Measurements from ENCODE around the gene NOTCH3.

The NOTCH3 gene

DNA sequence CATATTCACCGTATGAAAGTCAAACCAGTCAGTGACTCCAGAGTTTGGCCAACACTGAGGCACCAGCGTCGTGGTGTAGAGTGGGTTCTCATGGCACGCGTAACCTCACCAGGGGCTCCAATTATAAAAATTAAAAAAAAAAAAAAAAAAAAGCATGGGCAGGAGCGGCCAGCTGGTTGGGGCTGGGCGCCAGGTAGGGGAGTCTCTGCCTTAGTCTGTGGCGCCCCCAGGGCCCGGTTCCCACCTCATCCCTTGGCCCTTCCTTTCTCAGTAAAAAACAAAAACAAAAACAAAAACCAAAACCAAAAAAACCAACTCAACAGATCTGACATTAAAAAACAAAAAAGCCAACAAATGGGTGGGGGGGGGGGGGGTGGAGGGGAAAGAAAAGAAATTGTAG, 36.1 kb upstream of the NOTCH3 start:
- DNase-seq (ENCODE audit: low read depth in 2 of 2), result no peak

- no peak for DNase-seq (ENCODE audit: low read depth in 2 of 2)
Observed at GRCh38 chr19:15235781-15236180, 35.0 kb upstream of the NOTCH3 start.

DNA sequence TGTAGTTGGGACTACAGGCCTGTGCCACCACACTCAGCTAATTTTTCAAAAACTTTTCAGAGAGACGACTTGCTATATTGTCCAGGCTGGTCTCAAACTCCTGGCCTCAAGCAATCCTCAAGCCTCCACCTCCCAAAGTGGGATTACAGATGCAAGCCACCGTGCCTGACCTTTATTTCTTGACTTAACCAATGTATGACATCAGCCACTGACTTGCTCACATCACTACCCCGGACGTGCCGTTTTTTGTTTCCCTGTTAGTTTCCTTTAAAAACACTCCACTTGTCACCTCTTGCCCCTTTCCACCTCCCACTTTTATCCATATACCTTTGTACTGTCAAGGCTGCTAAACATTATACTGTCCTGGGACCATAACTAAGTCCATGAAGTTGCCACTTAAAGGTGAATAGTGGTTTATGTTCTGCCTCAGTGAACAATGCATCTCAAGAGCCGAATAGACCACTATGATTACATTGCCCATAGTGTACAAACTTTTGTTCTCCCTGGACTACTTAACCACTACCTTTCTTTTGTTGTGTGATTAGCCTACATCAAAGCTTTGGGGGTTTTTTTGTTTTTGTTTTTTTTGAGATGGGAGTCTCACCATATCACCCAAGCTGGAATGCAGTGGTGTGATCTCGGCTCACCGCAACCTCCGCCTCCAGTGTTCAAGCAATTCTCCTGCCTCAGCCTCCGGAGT, 33.8 kb upstream of the NOTCH3 start:
- no peak for DNase-seq (ENCODE audit: low read depth in 2 of 2)

DNA sequence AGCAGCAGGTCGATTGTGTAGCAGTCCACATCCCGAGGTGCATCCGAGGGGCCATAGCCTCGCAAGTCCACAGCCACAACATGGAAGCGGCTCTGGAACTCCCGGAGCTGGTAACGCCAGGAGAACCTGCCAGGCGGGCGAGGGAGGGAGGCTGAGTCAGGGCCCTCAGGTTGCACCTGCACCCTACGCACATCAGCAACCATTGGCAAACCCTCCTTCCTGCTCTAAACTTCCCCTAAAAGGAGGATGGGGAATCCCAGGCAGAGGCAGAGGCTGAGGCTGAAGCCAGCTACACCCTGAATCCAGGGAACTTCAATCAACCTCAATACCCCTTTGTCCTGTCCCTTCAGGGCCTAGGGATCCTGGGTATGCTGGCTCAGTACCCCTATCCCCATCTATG, 30.5 kb upstream of the NOTCH3 start:
- DNase-seq (ENCODE audit: low read depth in 2 of 2), result no peak

GRCh38 chr19:15227261-15227660, 26.5 kb upstream of the NOTCH3 start:
- no peak for DNase-seq (ENCODE audit: low read depth in 2 of 2)

DNA sequence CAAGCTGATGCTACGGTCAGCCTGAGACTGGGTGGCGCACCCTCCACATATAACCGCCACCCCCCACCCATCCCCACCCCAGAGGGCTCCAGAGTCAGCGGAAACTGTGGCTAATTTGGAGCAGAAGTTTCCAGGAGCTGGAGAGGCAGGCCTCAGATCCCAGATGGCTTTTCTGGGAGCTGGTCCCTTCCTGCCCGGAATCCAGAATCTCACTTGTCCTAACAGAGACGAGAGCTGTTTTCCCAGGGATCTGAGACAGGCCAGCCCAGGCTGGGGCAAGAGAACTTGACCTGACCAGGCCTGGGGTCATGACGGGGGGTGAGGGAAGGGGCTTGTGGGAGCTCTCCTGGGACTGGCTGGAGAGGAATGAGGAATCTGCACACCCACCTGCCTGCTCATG, 25.0 kb upstream of the NOTCH3 start:
- no peak for DNase-seq (ENCODE audit: low read depth in 2 of 2)

DNA sequence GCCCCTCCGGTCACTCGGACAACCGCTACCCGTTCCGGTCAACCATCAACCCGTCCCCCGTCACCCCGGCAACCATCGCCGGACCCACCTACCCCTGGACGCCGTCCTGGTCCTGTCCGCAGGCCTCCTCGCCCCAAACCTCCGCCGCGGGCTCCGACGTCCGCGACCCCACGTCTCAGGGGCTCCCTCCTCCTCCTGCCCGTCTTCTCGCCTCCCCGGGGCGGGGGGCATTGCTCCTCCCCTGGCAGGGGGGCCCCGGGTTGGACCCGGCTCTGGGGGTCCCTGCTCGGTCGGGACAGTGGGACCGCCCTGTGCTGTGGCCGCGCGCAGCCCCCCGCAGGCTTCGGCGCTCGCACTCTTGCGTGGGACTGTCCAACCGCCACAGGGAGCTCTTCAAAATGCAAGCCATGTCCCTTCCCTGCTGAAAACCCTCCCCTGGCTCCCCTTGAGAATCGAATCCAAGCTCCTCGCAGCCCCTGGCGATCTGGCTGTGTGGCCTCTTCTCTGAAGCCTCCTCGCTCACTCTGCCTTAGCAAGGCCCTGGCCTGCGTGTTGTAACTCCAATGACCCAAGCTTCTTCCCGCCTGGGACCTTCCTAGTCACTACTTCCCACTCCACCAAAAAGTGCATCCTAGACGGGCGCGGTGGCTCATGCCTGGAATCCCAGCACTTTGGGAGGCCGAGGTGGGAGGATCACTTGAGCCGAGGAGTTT, 23.0 kb upstream of the NOTCH3 start:
- DNase-seq (ENCODE audit: low read depth in 2 of 2), result no peak

DNA sequence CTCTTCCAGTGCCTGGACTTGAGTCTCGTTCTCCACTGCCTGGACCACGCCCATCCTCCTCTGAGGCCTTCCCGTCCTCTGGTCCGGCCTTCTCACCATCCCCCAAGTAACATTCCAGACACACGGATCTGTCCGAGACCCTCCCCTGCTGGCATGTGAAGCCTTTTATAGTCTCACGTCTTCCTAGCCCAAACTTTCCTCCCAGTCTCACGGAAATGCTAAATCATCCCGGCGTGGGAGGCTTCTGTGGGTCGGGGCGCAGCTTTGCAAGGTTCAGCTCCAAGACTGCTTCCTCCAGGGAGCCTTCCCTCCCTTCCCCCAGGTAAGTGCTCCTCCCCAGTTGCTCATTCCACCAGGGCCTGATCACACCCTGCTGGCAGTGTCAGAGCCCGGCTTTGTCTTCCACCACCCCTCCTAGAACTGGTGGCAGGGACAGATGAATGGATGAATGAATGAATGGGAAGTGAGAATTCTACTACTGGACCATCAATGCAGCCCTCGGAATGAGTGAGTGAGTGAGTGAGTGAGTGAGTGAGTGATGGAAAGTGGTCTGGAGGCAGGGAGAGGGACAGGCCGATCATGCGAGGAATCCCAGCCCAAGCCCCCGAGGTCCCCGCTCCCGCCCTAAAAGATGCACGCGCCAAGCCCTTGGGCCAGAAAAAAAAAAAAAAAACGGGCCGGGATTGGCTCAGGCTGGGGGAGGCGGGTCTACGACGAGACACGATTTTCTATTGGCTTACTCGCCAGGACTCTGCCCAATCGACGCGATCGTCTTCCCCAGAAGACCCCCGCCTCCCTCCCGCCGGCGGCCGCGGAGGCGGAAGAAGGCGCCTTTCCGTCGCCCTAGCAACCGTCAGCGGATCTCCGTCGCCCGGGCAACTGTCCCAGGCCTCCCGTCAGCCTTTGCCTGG, 22.2 kb upstream of the NOTCH3 start:
- DNase-seq (ENCODE audit: low read depth in 2 of 2), result peak; percentile 54 to 56

GRCh38 chr19:15220833-15221232, 20.0 kb upstream of the NOTCH3 start:
- no peak for DNase-seq (ENCODE audit: low read depth in 2 of 2)

DNA sequence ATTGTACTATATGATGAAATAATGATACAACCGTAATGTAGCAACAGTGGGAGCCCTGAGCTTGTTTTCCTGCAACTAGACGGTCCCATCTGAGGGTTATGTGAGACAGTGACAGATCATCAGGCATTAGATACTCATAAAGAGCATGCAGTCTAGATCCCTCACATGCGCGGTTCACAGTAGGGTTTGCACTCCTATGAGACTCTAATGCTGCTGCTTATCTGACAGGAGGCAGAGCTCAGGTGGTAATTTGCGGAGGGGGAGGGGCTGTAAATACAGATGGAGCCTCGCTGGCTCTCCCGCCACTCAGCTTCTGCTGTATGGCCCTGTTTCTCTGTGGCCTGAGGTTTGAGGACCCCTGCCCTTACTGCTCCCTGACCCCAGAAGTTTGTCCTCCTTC, 17.7 kb upstream of the NOTCH3 start:
- DNase-seq (ENCODE audit: low read depth in 2 of 2), result no peak

DNA sequence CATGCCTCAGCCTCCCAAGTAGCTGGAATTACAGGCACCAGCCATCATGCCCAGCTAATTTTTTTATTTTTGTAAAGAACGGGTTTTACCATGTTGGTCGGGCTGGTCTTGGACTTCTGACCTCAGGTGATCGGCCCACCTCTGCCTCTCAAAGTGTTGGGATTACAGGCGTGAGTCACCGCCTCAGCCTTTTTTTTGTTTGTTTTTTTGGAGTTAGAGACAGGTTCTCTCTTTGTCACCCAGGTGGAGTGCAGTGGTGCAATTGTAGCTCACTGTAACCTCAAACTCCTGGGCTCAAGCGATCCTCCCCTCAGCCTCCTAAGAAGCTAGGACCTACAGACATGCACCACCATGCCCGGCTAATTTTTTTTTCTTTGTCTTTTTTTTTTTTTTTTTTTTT, 15.6 kb upstream of the NOTCH3 start:
- no peak for DNase-seq (ENCODE audit: low read depth in 2 of 2)

DNA sequence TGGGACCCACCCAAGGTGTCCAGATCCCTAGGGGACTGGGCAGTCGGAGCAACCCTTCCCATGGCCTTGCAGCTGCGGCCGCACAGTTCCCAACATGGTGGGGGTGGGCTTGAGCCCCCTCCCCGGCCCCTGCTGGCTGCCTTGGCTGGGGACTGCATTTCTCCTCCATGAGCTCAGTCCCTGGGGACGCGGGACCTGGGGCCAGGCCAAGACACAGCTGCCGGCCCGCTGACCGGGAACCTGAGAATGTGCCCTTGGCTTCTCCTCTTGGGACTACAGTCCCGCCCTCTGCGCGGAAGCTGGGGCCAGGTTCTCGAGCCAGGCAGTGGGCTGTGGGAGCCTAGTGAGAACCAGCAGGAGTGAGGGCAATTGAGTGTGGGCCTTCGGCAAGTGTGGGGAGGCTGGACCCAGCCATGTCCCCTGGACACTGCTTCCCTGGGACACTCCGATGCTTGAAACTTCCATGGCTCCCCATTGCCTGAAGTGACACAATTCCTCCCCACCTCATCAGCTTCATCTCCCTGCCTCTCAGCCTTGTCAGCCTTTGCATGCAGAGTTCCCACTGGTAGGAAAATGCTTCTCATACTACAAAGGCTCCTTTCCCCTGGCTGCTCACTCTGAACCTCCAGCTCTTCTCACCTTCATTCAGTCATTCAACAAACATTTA, 13.1 kb upstream of the NOTCH3 start:
- no peak for DNase-seq (ENCODE audit: low read depth in 2 of 2)

DNA sequence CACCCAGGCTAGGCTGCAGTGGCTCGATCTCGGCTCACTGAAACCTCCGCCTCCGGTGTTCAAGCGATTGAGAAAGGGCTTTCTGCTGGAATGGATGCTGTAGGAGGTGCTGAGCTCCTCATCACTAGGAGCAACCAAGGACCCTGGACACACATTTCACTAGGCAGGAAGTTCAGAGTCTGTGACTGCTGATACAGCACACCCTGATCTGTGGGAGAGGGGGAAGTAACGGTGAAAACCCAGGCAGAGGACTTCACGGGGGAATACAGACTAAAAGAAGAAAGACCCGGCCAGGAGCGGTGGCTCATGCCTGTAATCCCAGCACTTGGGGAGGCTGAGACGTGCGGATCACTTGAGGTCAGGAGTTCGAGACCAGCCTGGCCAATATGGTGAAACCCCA, 11.9 kb upstream of the NOTCH3 start:
- DNase-seq (ENCODE audit: low read depth in 2 of 2), result no peak

DNA sequence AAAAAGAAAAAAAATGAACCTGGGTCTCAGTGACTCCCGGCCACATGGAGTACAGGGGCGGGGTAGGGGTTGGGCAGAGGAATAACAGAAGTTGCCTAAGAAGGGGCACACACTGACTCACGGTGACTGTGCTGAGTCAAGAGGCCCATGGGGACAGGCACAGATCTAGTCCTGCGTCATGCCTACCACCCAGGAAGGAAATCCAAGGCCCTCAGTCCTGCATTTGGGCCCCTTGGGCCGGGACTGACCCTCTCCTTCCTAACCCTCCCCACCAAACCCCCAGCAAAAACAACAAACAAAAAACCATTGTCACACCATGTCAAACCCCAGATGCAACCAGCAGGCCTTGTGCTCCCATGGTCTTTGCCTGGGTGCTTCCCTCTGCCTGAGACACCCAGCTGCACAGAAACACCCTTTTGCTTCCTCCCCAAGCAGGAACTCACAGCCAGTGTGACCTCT, 9.6 kb upstream of the NOTCH3 start:
- DNase-seq (ENCODE audit: low read depth in 2 of 2), result no peak

DNA sequence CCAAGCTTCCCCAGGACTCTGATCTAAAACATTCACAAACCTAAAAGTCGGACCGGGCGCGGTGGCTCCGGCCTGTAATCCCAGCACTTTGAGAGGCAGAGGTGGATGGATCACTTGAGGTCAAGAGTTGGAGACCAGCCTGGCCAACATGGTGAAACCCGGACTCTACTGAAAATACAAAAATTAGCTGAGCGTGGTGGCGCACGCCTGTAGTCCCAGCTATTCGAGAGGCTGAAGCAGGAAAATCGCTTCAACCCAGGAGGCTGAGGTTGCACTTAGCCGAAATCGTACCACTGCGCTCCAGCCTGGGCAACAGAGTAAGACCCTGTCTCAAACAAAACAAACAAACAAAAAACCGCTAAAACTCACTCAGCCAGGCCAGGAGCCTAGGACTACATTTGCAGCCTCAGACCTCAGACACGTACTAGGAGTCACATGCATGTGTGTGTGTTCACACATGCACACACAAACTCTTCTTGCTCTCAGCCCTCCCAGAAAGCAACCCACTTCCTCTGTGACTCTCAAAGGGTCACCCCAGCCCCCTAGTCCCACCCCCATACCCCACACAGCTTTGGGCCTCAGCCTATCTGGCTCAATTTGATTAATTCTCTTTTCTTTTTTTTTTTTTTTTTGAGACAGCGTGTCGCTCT, 704 bp upstream of the NOTCH3 start:
- DNase-seq (ENCODE audit: low read depth in 2 of 2), result no peak

DNA sequence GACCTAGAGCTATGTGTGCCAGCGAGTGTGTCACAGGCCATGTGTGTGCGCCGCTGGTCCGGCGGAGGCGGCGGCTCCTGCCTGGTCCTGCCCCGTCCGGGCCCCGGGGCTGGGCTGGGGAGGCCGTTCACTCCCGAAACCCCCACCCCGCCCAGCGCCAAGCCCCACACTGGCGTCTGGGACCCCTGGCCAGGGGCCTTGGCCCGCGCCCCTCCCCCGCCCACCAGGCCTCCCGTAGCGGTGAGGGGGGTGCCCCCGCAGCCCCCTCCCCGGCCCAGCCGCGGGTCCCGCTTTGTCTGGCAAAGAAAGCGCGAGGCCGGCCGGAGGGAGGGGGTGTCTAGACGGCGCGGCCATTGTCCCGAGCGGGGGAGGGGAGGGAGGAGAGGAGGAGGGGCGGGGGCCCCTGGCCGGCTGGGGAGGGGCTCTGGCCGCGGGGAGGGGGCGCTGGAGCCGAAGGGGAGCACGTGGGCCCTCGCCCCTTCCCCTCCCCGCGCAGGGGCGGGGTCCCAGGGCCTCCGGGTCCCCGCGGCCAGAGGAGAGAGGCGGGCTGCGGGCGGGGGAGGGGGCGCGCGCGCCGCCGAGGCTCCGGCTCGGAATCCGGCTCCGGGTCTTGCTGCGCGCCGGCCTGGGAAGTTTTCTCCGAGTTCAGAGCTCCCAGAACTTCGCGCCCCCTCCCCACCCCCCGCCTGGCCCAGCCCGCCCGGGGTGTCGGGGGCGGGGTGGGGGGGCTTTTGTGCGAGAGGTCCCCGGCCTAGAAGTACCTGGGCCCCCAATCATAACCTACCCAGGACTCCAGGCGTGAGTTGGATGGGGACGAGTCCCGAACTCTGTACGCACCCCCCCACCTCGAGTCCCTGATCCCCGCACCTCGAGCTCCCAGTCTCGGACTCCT, 888 bp downstream of the NOTCH3 start:
- DNase-seq (ENCODE audit: low read depth in 2 of 2), result no peak

- DNase-seq (ENCODE audit: low read depth in 2 of 2), result no peak
Observed at GRCh38 chr19:15198951-15199660, 1.7 kb downstream of the NOTCH3 start.

DNA sequence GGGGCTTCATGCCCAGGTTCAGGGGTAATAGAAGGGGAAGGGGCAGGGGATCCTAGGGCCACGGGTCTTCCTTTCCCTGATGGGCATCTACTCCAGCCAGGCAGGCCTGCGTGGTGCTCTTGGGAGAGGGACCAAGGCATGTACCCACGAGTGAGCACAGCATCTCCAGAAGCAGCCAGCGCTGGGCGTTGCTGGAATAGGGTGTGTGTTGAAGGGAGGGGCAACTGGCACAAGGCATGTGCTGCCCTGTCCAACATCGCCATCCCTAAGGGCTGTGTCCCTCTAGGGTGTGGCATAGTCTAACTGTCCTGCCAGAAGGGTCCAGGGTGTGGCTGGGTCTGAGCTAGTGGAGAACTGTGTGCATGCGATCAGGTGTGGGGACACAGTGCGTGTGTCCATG, 2.9 kb downstream of the NOTCH3 start:
- no peak for DNase-seq (ENCODE audit: low read depth in 2 of 2)

GRCh38 chr19:15197275-15197941, 3.4 kb downstream of the NOTCH3 start:
- DNase-seq (ENCODE audit: low read depth in 2 of 2), result no peak

Data from stimulated activated CD8-positive, alpha-beta memory T cell treated with anti-CD3 and anti-CD28 coated beads, Interleukin-15, amount 100 ng/mL, for 4 hours (primary cell).